Choroid plexus epithelial cell (primary cell): ENCODE data around the gene CTNNA3.

Source experiments
- DNase-seq: peaks from one replicate; pipeline ENCODE4 v3.0.0-alpha.2; 2010; ENCODE audit warnings: low read depth
- H3K4me3 ChIP-seq: 2 replicates; pipeline ENCODE4 v1.5.1; 2011; ENCODE audit warnings: low read depth, mild to moderate bottlenecking, control low read depth, low read length, moderate library complexity
- CTCF ChIP-seq: conservative IDR thresholded peaks from 2 replicates; pipeline ENCODE4 v1.5.1; 2011; ENCODE audit warnings: low read depth, mild to moderate bottlenecking, control low read depth, inconsistent platforms, low read length, moderate library complexity

The CTNNA3 gene

DNA sequence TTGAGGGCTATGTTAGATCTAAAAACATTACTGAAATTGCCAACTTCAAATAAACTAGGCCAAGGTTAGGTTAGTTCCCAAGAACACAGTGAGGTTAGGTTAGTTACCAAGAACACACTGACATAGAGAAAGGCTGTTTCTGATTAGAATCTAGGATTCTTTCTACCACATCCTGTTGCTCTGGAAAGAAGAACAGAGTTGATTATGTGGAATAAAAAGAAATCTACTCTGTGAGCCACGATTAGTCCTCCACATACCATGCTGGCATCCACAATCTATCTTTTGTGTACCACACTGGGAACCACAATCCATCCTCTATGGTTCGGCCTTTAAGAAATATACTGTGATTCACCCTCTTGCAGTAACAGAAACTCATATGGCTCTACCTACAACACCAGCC is 678.8 kb downstream of the CTNNA3 start:
- H3K4me3 ChIP-seq, result no peak overlapping the region
- no peak for TF ChIP-seq CTCF
- no peak for DNase-seq

GRCh38 chr10:67015225-67015624 is 680.8 kb downstream of the CTNNA3 start:
- DNase-seq, result peak; percentile 1
- TF ChIP-seq CTCF, result no peak
- H3K4me3 ChIP-seq, result no peak overlapping the region

DNA sequence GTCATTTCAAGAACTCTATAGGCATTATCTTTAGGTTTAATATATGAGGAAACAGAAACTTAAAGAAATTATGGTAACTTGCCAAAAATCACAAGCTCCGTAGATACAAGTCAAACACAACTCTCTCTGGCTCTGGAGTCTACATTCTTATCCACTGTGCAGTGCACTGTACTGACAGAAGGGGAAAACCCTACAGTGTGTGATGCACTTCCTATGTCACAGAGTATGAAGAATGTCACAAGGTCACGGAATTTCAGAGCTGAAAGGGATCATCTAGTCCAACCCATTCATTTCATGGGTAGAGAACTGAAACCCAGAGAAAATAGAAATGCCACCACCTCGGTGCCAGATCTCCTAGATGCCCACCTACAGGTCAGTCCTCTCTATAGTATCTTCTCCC is 684.0 kb downstream of the CTNNA3 start:
- DNase-seq, result no peak
- no peak for TF ChIP-seq CTCF

DNA sequence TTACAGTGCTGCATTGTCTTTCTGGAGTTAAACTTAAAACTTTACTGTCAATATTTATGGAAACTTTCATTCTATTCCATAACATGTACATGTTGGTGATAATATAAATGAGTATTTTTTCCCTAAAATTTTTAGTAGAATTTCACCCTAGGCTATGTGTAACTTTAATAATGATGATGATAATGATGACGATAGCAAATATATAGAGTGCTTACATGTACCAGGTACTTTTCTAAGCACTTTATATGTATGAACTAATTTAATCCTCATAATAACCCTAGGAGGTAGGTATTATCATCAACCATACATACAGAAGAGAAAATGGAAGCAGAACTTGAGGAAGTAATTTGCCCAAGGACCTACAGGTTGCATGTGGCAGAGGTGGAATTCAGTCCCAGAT is 684.5 kb downstream of the CTNNA3 start:
- DNase-seq, result no peak
- no peak for TF ChIP-seq CTCF
- H3K4me3 ChIP-seq, result no peak overlapping the region

More for the DNA sequence above, 684.0 kb downstream of the CTNNA3 start:
- H3K4me3 ChIP-seq, result no peak overlapping the region

- H3K4me3 ChIP-seq, result no peak overlapping the region
- DNase-seq, result no peak
- TF ChIP-seq CTCF, result no peak
Observed at GRCh38 chr10:67005981-67006380, 690.0 kb downstream of the CTNNA3 start.

DNA sequence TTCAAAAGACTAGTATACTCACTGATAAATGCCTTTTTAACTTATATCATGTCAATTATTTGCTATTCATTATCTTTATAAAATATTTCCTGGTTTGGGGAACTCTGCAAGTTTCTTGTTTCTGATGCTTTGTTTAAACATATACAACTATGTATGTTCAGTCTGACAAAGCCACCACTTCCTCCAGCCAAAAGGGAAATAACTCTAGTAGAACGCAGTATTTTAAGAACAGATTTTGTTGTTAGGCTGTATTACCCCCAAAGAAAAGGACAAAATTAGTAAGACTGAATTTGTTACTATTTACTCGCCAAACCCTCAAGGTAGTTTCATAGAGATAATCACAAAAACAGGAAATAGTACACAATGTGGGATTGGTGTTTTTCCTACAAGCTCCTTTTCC is 691.3 kb downstream of the CTNNA3 start:
- no peak for DNase-seq
- no peak overlapping the region for H3K4me3 ChIP-seq
- no peak for TF ChIP-seq CTCF

GRCh38 chr10:66999762-67000545 is 696.0 kb downstream of the CTNNA3 start:
- DNase-seq, result no peak
- no peak overlapping the region for H3K4me3 ChIP-seq
- no peak for TF ChIP-seq CTCF
